Right atrium auricular region (tissue), 2 donors: ENCODE measurements around the gene TSPAN10. TPM values are rescaled to one million over a fixed set of nuclear protein-coding genes. Genes with fewer than 3 reads are reported as not detected.

ENCODE experiments used
- DNase-seq: peaks from one replicate; pipeline ENCODE4 v3.0.0-alpha.2; 2019; ENCODE audit warnings: low spot score
- H3K27ac ChIP-seq, 2 donors: fragments of 200-600 bp; sonication (generic); 1 replicate in 1 of 2; 2 replicates in 1 of 2; pipeline ENCODE4 v1.5.1; 2016 to 2019
- H3K27me3 ChIP-seq, 2 donors: fragments of 200-600 bp; sonication (generic); one replicate each; pipeline versions ENCODE4 v1.5.1 to v1.6.0; 2017 to 2019
- H3K36me3 ChIP-seq: fragments of 200-600 bp; sonication (generic); one replicate; pipeline ENCODE4 v1.5.1; 2016
- H3K4me1 ChIP-seq, 2 donors: fragments of 200-600 bp; sonication (generic); one replicate each; pipeline versions ENCODE4 v1.5.1 to v1.6.0; 2017 to 2019
- H3K4me3 ChIP-seq, 2 donors: fragments of 200-600 bp; sonication (generic); 1 replicate in 1 of 2; 2 replicates in 1 of 2; pipeline ENCODE4 v1.5.1; 2017 to 2019; ENCODE audit warnings: mild to moderate bottlenecking in 1 of 2, moderate library complexity in 1 of 2
- H3K9me3 ChIP-seq, 2 donors: fragments of 200-600 bp; sonication (generic); one replicate each; pipeline ENCODE4 v1.5.1; 2019
- CTCF ChIP-seq, 2 donors: fragments of 200-600 bp; sonication (generic); IDR thresholded peaks; one replicate each; pipeline ENCODE4 v1.5.1; 2019; ENCODE audit warnings: antibody characterized with exemption in 2 of 2
- total RNA-seq, 2 donors: library from RNA; depleted of rRNA; stranded (reverse); fragments of >200 nt; gene quantifications; one replicate each; pipeline ENCODE4 v1.1.0, GENCODE V29; 2016

Gene TSPAN10
- total RNA-seq, 2 donors from 2014 or later: not detected

GRCh38 chr17:81660441-81660840 is 23.4 kb downstream of the TSPAN10 start:
- TF ChIP-seq CTCF (IDR thresholded peaks at IDR 0.05): no peak
- no peak overlapping the region for H3K27ac ChIP-seq
- peaks cover 0 to 6% of the 10 kb centered on the region in 2 donors for H3K4me1 ChIP-seq
- H3K27me3 ChIP-seq: no peaks in the 10 kb centered on the region
- H3K36me3 ChIP-seq: no peaks in the 10 kb centered on the region
- no peaks in the 10 kb centered on the region for H3K9me3 ChIP-seq
- no peak for DNase-seq
- no peak overlapping the region for H3K4me3 ChIP-seq

GRCh38 chr17:81662002-81662401 is 25.0 kb downstream of the TSPAN10 start:
- Histone ChIP-seq H3K27me3 (no peaks in the 10 kb centered on the region), H3K36me3 (no peaks in the 10 kb centered on the region), H3K9me3 (no peaks in the 10 kb centered on the region), H3K27ac (no peak overlapping the region), H3K4me1 (peaks cover 0 to 15% of the 10 kb centered on the region in 2 donors), H3K4me3 (no peak overlapping the region)
- DNase-seq: no peak
- TF ChIP-seq CTCF (IDR thresholded peaks at IDR 0.05): no peak

- no peak overlapping the region for H3K27ac ChIP-seq
- TF ChIP-seq CTCF (IDR thresholded peaks at IDR 0.05): no peak
Observed at GRCh38 chr17:81664051-81664470, 27.1 kb downstream of the TSPAN10 start.

DNA sequence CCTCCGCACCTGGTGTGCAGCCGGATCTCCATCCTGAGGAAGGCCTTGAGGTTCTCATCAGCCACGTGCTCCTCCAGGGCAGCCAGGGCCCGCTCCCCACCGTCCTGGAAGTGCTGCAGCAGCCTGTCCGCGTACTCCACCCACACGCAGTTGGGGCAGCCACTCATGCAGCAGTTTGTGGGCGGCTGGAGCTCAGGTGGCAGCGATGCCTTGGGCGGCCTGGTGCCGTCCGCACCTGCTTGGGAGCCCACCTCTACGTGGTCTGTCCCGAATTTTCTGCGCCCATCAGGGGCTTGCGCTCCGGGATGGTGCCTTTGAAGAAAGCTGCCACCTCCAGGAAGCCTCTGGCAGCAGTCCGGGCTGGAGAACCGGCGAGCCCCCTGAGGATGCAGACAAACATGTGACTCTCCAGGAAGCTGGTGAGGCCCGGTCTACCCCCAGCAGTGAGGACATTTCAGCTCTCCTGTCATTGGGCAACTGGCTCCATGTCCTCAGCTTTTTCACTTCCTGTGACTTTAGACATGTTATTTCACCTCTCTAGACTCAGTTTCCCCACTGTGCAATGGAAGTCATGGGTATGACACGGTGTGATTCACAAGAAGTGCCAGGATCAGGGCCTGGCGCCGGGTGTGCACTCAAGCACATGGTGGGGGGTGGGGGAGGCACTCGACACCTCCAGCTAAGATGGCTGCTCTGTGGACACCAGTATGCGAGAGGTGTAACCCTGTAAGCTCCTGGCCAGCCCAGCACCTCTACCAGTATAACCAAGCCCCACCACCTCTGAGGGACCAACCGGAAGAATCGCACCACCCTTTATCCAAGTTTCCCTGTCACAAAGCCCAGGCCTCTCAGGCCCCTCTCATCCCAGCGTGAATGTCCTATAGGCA is 28.5 kb downstream of the TSPAN10 start:
- no peaks in the 10 kb centered on the region for H3K27me3 ChIP-seq
- no peak for DNase-seq
- TF ChIP-seq CTCF (IDR thresholded peaks at IDR 0.05): no peak
- peaks cover 0 to 29% of the 10 kb centered on the region in 2 donors for H3K4me1 ChIP-seq
- peak overlapping the region; percentile 85 for H3K27ac ChIP-seq
- peaks cover 14% of the 10 kb centered on the region for H3K36me3 ChIP-seq
- peak overlapping the region; percentile 89 to 99 for H3K4me3 ChIP-seq
- H3K9me3 ChIP-seq: no peaks in the 10 kb centered on the region

More at GRCh38 chr17:81664051-81664470, 27.1 kb downstream of the TSPAN10 start:
- peaks cover 0 to 29% of the 10 kb centered on the region in 2 donors for H3K4me1 ChIP-seq
- no peaks in the 10 kb centered on the region for H3K27me3 ChIP-seq
- no peaks in the 10 kb centered on the region for H3K9me3 ChIP-seq
- DNase-seq: no peak
- H3K4me3 ChIP-seq: no peak overlapping the region
- no peaks in the 10 kb centered on the region for H3K36me3 ChIP-seq

DNA sequence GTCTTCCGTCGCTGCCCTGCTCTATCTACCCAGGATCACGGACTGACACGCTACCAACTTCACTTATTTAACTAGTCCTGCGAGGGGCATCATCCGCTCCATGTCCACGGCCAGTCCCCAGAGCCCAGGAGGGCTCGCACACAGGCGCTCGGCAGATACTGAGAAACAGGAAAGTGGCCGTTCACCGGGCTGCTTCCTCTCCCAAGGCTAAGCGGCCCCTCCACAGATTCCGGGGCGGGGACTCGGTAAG is 29.0 kb downstream of the TSPAN10 start:
- DNase-seq: no peak
- Histone ChIP-seq H3K9me3 (no peaks in the 10 kb centered on the region), H3K36me3 (peaks cover 17% of the 10 kb centered on the region), H3K27ac (peak overlapping the region; percentile 85), H3K4me3 (peak overlapping the region; percentile 89 to 99), H3K4me1 (peaks cover 0 to 29% of the 10 kb centered on the region in 2 donors), H3K27me3 (no peaks in the 10 kb centered on the region)
- TF ChIP-seq CTCF (IDR thresholded peaks at IDR 0.05): no peak
